B cell (primary cell): ENCODE data around the gene RFTN2. TPM values are rescaled to one million over a fixed set of nuclear protein-coding genes. Genes with fewer than 3 reads are reported as not detected.

Experiments used
- ATAC-seq: fragments of 200-7000 bp; cut with Tn5 transposase; one replicate; pipeline ENCODE4 v1.10.0; 2021; ENCODE audit warnings: low read depth, mild to moderate bottlenecking, moderate number of reproducible peaks, moderate library complexity
- CTCF ChIA-PET: fragments of 350-600 bp; sonication (Branson Sonifier 250); formaldehyde crosslinking; loops from one replicate; lab custom pipeline; 2021; ENCODE audit warnings: antibody characterized with exemption, inconsistent platforms; lab: Charles Lee
- POLR2A ChIA-PET: fragments of 350-600 bp; sonication (Branson Sonifier 250); formaldehyde crosslinking; loops from one replicate; lab custom pipeline; 2021; ENCODE audit warnings: antibody characterized with exemption; lab: Charles Lee
- DNase-seq: peaks from one replicate; pipeline ENCODE4 v3.0.0; 2013
- H2AFZ ChIP-seq: 2 replicates; pipeline ENCODE4 v1.6.1; 2012; ENCODE audit warnings: mild to moderate bottlenecking, low read depth, low read length; ENCODE audit not compliant: insufficient read depth, poor library complexity, severe bottlenecking
- H3K27ac ChIP-seq, 2 donors: 1 replicate in 1 of 2; 2 replicates in 1 of 2; pipeline ENCODE4 v1.5.1; 2012 to 2013; ENCODE audit warnings: low read length in 2 of 2, mild to moderate bottlenecking in 2 of 2, moderate library complexity in 1 of 2
- H3K27me3 ChIP-seq, 4 experiments: fragments of 200-600 bp in 1 of 4; sonication (generic) in 1 of 4; replicated peaks in 1 of 4; 1 replicate in 2 of 4; 2 replicates in 2 of 4; pipeline versions ENCODE4 v1.6.1 to v1.7.0; 2013 to 2016; ENCODE audit warnings: low read length in 3 of 4, mild to moderate bottlenecking in 2 of 4, mixed read lengths in 1 of 4, moderate library complexity in 1 of 4; ENCODE audit not compliant: insufficient read depth in 4 of 4, control insufficient read depth in 3 of 4; ENCODE audit errors: control extremely low read depth in 1 of 4
- H3K36me3 ChIP-seq, 2 experiments: replicated peaks in 1 of 2; 1 replicate in 1 of 2; 2 replicates in 1 of 2; pipeline versions ENCODE4 v1.6.1 to v1.7.1; 2013; ENCODE audit warnings: low read length in 1 of 2; ENCODE audit not compliant: insufficient read depth in 2 of 2, control insufficient read depth in 1 of 2; ENCODE audit errors: control extremely low read depth in 1 of 2, extremely low read depth in 1 of 2
- H3K4me1 ChIP-seq, 2 donors: fragments of 200-600 bp in 1 of 2; sonication (generic) in 1 of 2; 1 replicate in 1 of 2; 2 replicates in 1 of 2; pipeline versions ENCODE4 v1.5.1 to v1.6.1; 2013 to 2017; ENCODE audit warnings: low read length in 2 of 2; ENCODE audit not compliant: control insufficient read depth in 2 of 2, insufficient read depth in 2 of 2
- H3K4me2 ChIP-seq: replicated peaks from 2 replicates; pipeline ENCODE3; 2012; ENCODE audit warnings: mild to moderate bottlenecking, low read depth, low read length; ENCODE audit not compliant: poor library complexity, severe bottlenecking
- H3K4me3 ChIP-seq, 5 experiments: fragments of 200-600 bp in 1 of 5; sonication (generic) in 1 of 5; 1 replicate in 3 of 5; 2 replicates in 2 of 5; pipeline versions ENCODE4 v1.5.1 to v1.7.0; 2011 to 2016; ENCODE audit warnings: low read length in 4 of 5, mild to moderate bottlenecking in 4 of 5, low read depth in 2 of 5, control low read depth in 1 of 5, moderate library complexity in 1 of 5; ENCODE audit not compliant: insufficient read depth in 1 of 5; ENCODE audit errors: control extremely low read depth in 1 of 5, extremely low read depth in 1 of 5
- H3K79me2 ChIP-seq: fragments of 200-600 bp; sonication (generic); one replicate; pipeline ENCODE4 v1.6.0; 2016; ENCODE audit warnings: low read length; ENCODE audit not compliant: control insufficient read depth, insufficient read depth
- H3K9ac ChIP-seq: fragments of 200-600 bp; sonication (generic); 2 replicates; pipeline ENCODE4 v1.6.1; 2017; ENCODE audit warnings: mild to moderate bottlenecking, low read length, moderate library complexity
- H3K9me3 ChIP-seq, 3 donors: one replicate each; pipeline versions ENCODE4 v1.6.1 to v1.7.1; 2013; ENCODE audit warnings: low read length in 2 of 3; ENCODE audit not compliant: control insufficient read depth in 2 of 3, insufficient read depth in 1 of 3; ENCODE audit errors: control extremely low read depth in 1 of 3
- H4K20me1 ChIP-seq: 2 replicates; pipeline ENCODE4 v1.6.0; 2012; ENCODE audit warnings: mild to moderate bottlenecking, low read length; ENCODE audit not compliant: insufficient read depth, control insufficient read depth, poor library complexity, severe bottlenecking
- H3K27ac Mint-ChIP-seq: one replicate; pipeline ENCODE4 v1.8.0; 2021; ENCODE audit warnings: mixed read lengths
- H3K27me3 Mint-ChIP-seq: one replicate; pipeline ENCODE4 v1.8.0; 2021; ENCODE audit warnings: mixed read lengths
- H3K4me1 Mint-ChIP-seq: one replicate; pipeline ENCODE4 v1.8.0; 2021; ENCODE audit warnings: mixed read lengths
- H3K4me3 Mint-ChIP-seq: one replicate; pipeline ENCODE4 v1.8.0; 2021; ENCODE audit warnings: mixed read lengths
- H3K9me3 Mint-ChIP-seq: one replicate; pipeline ENCODE4 v1.8.0; 2022; ENCODE audit warnings: mixed read lengths; ENCODE audit not compliant: insufficient read depth
- EZH2 ChIP-seq: IDR thresholded peaks from 2 replicates; pipeline ENCODE4 v1.6.1; 2012; ENCODE audit warnings: borderline replicate concordance, low read depth, mild to moderate bottlenecking, moderate library complexity, low read length; ENCODE audit not compliant: insufficient read depth, poor library complexity, severe bottlenecking
- WGBS: methylation state at CpG from one replicate; pipeline ENCODE4 v1.1.5; 2013; ENCODE audit warnings: missing lambda C conversion rate; ENCODE audit not compliant: insufficient coverage; 5-methylcytosine and 5-hydroxymethylcytosine counted together
- intact Hi-C: fragments of 100-400 bp; cut with micrococcal nuclease; formaldehyde crosslinking; loops from one replicate; pipeline ENCODE4 v1.10.0; 2022
- polyA plus RNA-seq: library from polyadenylated mRNA; depleted of rRNA; stranded (reverse); fragments of >200 nt; gene quantifications from 2 replicates; pipeline ENCODE4 v1.2.3, GENCODE V29; 2012
- total RNA-seq, 2 donors: library from RNA; stranded (reverse); fragments of 120-200 nt in 1 of 2; gene quantifications; 1 replicate in 1 of 2; 2 replicates in 1 of 2; pipeline versions ENCODE4 v1.2.3 to v1.2.4, GENCODE V29; 2013 to 2022
- TF ChIP-seq, protein P1 (sequence below): fragments of 200-600 bp; IDR thresholded peaks from one replicate; pipeline ENCODE4 v1.8.0; 2022; ENCODE audit warnings: antibody characterized with exemption, mild to moderate bottlenecking

RFTN2 gene
- total and polyA plus RNA-seq, 2 donors (not counting 1 experiment from before 2014, with no cell fraction given), result not detected

DNA sequence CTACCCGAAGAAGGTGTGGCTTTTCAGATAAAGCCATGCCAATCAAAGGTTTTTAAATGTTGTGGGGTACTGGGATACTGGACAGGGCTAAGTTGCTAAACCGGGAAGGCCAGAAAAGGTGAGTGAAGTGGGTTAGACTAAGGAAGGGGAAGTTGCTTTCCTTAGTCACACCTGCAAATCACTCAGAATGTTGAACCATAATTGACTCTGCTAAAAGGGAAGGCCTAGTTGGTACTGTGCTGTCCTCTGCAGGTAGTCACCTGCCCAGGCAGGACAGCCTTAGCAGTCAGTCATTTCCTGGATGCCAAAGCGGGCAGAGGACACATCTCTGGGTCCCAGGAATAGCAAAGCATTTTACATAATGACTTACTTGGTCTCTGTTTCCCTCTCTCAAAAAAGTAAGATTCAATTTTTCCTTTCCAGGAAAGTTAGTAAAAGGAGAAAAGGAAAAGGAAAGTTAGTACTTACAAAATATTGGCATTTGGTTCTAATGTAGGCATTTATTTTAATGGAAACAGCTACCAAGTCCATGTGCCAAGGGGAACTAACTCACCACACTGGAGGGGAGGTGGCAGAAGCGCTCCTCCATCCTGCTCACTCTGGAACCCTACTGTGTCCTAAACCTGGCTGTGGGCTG lies 60.3 kb downstream of the RFTN2 start:
- no peak for DNase-seq
- no peaks in the 10 kb centered on the region for H3K9me3 Mint-ChIP-seq

DNA sequence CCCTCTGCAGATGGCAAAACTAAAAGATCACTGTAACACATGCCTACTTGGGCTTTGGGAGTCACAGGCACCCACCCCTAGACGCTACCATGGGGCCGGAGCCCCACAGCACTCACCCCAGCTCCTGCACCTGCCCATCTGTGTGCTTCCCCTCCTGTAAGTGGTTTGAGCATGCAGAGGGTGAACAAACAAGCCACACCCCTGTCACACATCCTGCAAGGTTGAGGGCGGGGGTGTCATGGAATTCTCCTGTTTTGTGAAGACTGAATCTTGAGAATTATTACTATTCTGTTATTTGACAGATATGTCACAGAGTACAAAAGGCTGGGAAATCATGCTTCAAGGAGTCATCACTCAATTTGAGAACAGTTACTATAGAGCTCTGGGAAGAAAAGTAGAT lies 60.9 kb downstream of the RFTN2 start:
- Histone ChIP-seq H3K79me2 (no peaks in the 10 kb centered on the region), H3K36me3 (no peaks in the 10 kb centered on the region), H3K27me3 (no peaks in the 10 kb centered on the region), H3K4me2 (no peak overlapping the region), H4K20me1 (no peaks in the 10 kb centered on the region), H3K9me3 (no peaks in the 10 kb centered on the region), H3K27ac (no peak overlapping the region), H3K9ac (no peak overlapping the region), H3K4me1 (no peaks in the 10 kb centered on the region), H3K4me3 (no peak overlapping the region), H2AFZ (no peak overlapping the region)
- ChIA-PET POLR2A (no interaction called here), CTCF (no interaction called here)
- WGBS, result 100% methylated on average over 1 of the region's 3 CpGs
- Mint-ChIP-seq H3K27ac (no peak overlapping the region), H3K9me3 (no peaks in the 10 kb centered on the region), H3K27me3 (peaks cover 18% of the 10 kb centered on the region), H3K4me1 (no peaks in the 10 kb centered on the region), H3K4me3 (no peak overlapping the region)
- intact Hi-C loops, result no loop called here
- TF ChIP-seq, protein P1, sequence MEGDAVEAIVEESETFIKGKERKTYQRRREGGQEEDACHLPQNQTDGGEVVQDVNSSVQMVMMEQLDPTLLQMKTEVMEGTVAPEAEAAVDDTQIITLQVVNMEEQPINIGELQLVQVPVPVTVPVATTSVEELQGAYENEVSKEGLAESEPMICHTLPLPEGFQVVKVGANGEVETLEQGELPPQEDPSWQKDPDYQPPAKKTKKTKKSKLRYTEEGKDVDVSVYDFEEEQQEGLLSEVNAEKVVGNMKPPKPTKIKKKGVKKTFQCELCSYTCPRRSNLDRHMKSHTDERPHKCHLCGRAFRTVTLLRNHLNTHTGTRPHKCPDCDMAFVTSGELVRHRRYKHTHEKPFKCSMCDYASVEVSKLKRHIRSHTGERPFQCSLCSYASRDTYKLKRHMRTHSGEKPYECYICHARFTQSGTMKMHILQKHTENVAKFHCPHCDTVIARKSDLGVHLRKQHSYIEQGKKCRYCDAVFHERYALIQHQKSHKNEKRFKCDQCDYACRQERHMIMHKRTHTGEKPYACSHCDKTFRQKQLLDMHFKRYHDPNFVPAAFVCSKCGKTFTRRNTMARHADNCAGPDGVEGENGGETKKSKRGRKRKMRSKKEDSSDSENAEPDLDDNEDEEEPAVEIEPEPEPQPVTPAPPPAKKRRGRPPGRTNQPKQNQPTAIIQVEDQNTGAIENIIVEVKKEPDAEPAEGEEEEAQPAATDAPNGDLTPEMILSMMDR, result no peak
- TF ChIP-seq EZH2, result no peak
- no peak for ATAC-seq
- no peak for DNase-seq

More for the DNA sequence above, 60.3 kb downstream of the RFTN2 start:
- no peak overlapping the region for H3K27ac ChIP-seq
- H3K4me2 ChIP-seq, result no peak overlapping the region
- 20% methylated on average over 1 of the region's 4 CpGs for WGBS
- no peaks in the 10 kb centered on the region for H3K4me1 ChIP-seq
- ATAC-seq, result no peak
- H4K20me1 ChIP-seq, result no peaks in the 10 kb centered on the region
- no peaks in the 10 kb centered on the region for H3K9me3 ChIP-seq
- no peak overlapping the region for H3K4me3 Mint-ChIP-seq
- no peak overlapping the region for H3K4me3 ChIP-seq
- ChIA-PET POLR2A (no interaction called here), CTCF (no interaction called here)
- no peaks in the 10 kb centered on the region for H3K36me3 ChIP-seq
- peaks cover 18% of the 10 kb centered on the region for H3K27me3 Mint-ChIP-seq
- no peak overlapping the region for H3K9ac ChIP-seq
- intact Hi-C loops, result no loop called here
- TF ChIP-seq, protein P1, result no peak
- TF ChIP-seq EZH2, result no peak
- H3K79me2 ChIP-seq, result no peaks in the 10 kb centered on the region
- peak overlapping the region; percentile 11 for H2AFZ ChIP-seq
- no peak overlapping the region for H3K27ac Mint-ChIP-seq
- no peaks in the 10 kb centered on the region for H3K27me3 ChIP-seq
- no peaks in the 10 kb centered on the region for H3K4me1 Mint-ChIP-seq
